GM21528 (cell line): ENCODE measurements around the gene PDIA5.
"Not testable (repeated sequence)": the region's sequence is repeated elsewhere in the genome, so short reads cannot be mapped to it uniquely, and the experiment has no call there.

Experiments
- ATAC-seq: cut with Tn5 transposase; IDR thresholded peaks from one replicate; pipeline ENCODE4 v1.9.1; 2021; ENCODE audit warnings: mild to moderate bottlenecking, moderate library complexity; ENCODE audit not compliant: unreplicated experiment, low FRiP score

The PDIA5 gene

GRCh38 chr3:123141276-123141675 is 74.5 kb downstream of the PDIA5 start:
- ATAC-seq = no peak

GRCh38 chr3:123143669-123144411 is 77.0 kb downstream of the PDIA5 start:
- ATAC-seq = no peak

- no peak for ATAC-seq
These were observed 81.1 kb downstream of the PDIA5 start for GRCh38 chr3:123147754-123148535.

- ATAC-seq = no peak
These were observed 81.9 kb downstream of the PDIA5 start for GRCh38 chr3:123148772-123149171.

- ATAC-seq = no peak
These were observed 82.7 kb downstream of the PDIA5 start for GRCh38 chr3:123149525-123149924.

GRCh38 chr3:123150449-123151215 is 83.8 kb downstream of the PDIA5 start:
- no peak for ATAC-seq

- no peak for ATAC-seq
These were observed 84.5 kb downstream of the PDIA5 start for GRCh38 chr3:123151251-123151705.

- ATAC-seq = not testable (repeated sequence)
These were observed 85.1 kb downstream of the PDIA5 start for GRCh38 chr3:123151853-123152420.

GRCh38 chr3:123152687-123153086 is 85.9 kb downstream of the PDIA5 start:
- no peak for ATAC-seq

GRCh38 chr3:123153125-123154019 is 86.5 kb downstream of the PDIA5 start:
- no peak for ATAC-seq

GRCh38 chr3:123154020-123154985 is 87.5 kb downstream of the PDIA5 start:
- ATAC-seq = no peak

- ATAC-seq = no peak
These were observed 88.7 kb downstream of the PDIA5 start for GRCh38 chr3:123155471-123156011.

GRCh38 chr3:123156276-123156995 is 89.6 kb downstream of the PDIA5 start:
- ATAC-seq = no peak

- no peak for ATAC-seq
These were observed 90.4 kb downstream of the PDIA5 start for GRCh38 chr3:123157209-123157597.

- ATAC-seq = no peak
These were observed 90.9 kb downstream of the PDIA5 start for GRCh38 chr3:123157598-123158287.

- no peak for ATAC-seq
These were observed 91.5 kb downstream of the PDIA5 start for GRCh38 chr3:123158330-123158729.

- no peak for ATAC-seq
These were observed 92.1 kb downstream of the PDIA5 start for GRCh38 chr3:123158899-123159390.
